Renal cortical epithelial cell (primary cell): ENCODE measurements around the gene KCNQ5. TPM values are rescaled to one million over a fixed set of nuclear protein-coding genes. Genes with fewer than 3 reads are reported as not detected.

Experiments used
- DNase-seq: peaks from one replicate; pipeline ENCODE4 v3.0.0-alpha.2; 2011; ENCODE audit warnings: low read depth
- total RNA-seq: library from RNA; depleted of rRNA; stranded (reverse); fragments of >200 nt; gene quantifications from 2 replicates; pipeline ENCODE4 v1.2.3, GENCODE V29; 2014

Gene KCNQ5
- total RNA-seq, 1 donor from 2014 or later: under 0.01 TPM

GRCh38 chr6:73240730-73241129 is 618.9 kb downstream of the KCNQ5 start:
- DNase-seq: no peak

GRCh38 chr6:73242001-73242400 is 620.1 kb downstream of the KCNQ5 start:
- DNase-seq: no peak
